Testis (tissue), 5 donors: ENCODE data around the gene SYCE3. TPM values are rescaled to one million over a fixed set of nuclear protein-coding genes. Genes with fewer than 3 reads are reported as not detected.

Experiments used
- DNase-seq: peaks from one replicate; pipeline ENCODE4 v3.0.0-alpha.2; 2019
- H3K27ac ChIP-seq, 2 donors: fragments of 200-600 bp; sonication (generic); one replicate each; pipeline ENCODE4 v1.5.1; 2019
- H3K27me3 ChIP-seq: fragments of 200-600 bp; sonication (generic); one replicate; pipeline ENCODE4 v1.5.1; 2019
- H3K36me3 ChIP-seq: fragments of 200-600 bp; sonication (generic); one replicate; pipeline ENCODE4 v1.5.1; 2017; ENCODE audit warnings: low read depth; ENCODE audit errors: missing control alignments
- H3K4me1 ChIP-seq: fragments of 200-600 bp; sonication (generic); one replicate; pipeline ENCODE4 v1.5.1; 2019
- H3K4me3 ChIP-seq, 2 donors: fragments of 200-600 bp; sonication (generic); one replicate each; pipeline ENCODE4 v1.5.1; 2017 to 2019
- H3K9me3 ChIP-seq: fragments of 200-600 bp; sonication (generic); one replicate; pipeline ENCODE4 v1.5.1; 2017
- POLR2A ChIP-seq: fragments of 450-650 bp; IDR thresholded peaks from one replicate; pipeline ENCODE4 v1.6.1; 2017; ENCODE audit warnings: antibody characterized with exemption, mild to moderate bottlenecking, moderate library complexity
- WGBS, 2 donors: methylation state at CpG; one replicate each; pipeline ENCODE4 v1.1.5; 2018; 5-methylcytosine and 5-hydroxymethylcytosine counted together
- intact Hi-C: fragments of 100-400 bp; cut with DNase I; formaldehyde crosslinking; loops from one replicate; pipeline ENCODE4 v1.15.1; 2023; ENCODE audit warnings: low total_unique reads
- long read RNA-seq, 2 donors: transcript quantifications; one replicate each; lab custom pipeline, GENCODE V29; 2026
- polyA plus RNA-seq: library from polyadenylated mRNA; stranded (reverse); fragments of 350-450 nt; fragmentation: Illumina TruSeq; extraction: RNeasy Lipid Tissue Mini Kit (QIAGEN cat#74804); gene quantifications from one replicate; pipeline ENCODE4 v1.2.3, GENCODE V29; 2014; ENCODE audit warnings: low read depth, low replicate concordance; ENCODE audit not compliant: insufficient read depth
- total RNA-seq, 2 donors: library from RNA; depleted of rRNA; stranded (reverse); fragments of >200 nt; gene quantifications; one replicate each; pipeline ENCODE4 v1.2.3, GENCODE V29; 2016
- TF ChIP-seq, protein P1 (sequence below), 3 experiments: fragments of 450-650 bp in 2 of 3; fragments of 200-600 bp in 1 of 3; sonication (generic) in 1 of 3; IDR thresholded peaks; one replicate each; pipeline ENCODE4 v1.5.1; 2016 to 2019; ENCODE audit warnings: antibody characterized with exemption in 3 of 3, mild to moderate bottlenecking in 2 of 3, moderate library complexity in 1 of 3

The SYCE3 gene, protein sequence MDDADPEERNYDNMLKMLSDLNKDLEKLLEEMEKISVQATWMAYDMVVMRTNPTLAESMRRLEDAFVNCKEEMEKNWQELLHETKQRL
- total RNA-seq (10 to 100 TPM; 40.4 to 71.9 TPM), polyA plus RNA-seq (183 TPM)
- long read RNA-seq, donor 1 = 0 reads
- long read RNA-seq, donor 2 = 0 reads

DNA sequence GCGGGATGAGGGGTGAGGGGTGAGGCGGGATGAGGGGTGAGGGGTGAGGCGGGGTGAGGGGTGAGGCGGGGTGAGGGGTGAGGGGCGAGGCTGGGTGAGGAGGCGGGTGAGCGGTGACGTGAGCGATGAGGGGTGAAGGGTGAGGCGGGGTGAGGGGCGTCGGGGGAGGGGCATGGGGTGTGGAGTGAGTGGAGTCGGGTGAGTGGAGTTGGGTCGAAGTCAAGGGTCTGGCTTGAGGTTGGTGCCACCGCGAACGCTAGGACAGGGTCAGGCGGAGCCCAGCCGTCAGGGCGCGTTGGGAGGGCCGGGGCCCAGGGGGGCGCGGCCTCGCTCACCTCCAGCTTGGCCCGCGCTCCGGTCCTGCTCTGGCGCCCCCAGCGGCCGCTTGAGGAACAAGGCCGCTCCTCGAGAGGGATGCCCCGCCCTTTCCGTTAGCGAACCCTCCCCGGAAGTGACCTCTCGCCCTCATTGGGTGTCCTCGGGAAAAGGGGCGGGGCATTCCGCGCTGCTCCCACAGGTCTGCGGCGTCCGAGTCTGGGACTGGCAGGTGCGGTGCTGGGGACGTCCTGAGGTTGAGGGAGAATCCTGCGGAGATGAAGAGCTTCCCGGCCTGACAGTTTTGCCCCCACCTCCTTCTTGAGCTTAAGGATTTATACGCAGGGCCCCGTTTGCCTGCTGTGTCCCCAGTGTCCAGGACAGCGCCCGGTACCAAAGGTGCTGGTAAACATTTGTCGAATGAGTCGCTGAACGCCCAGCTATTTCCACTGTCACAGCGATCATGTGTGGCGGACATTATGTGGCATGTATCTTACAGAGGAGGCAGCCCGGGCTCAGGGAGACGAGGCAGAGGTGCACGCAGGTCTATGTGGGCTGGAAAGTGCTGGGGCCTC lies at the start of gene SYCE3:
TSS of gene SYCE3 (minus strand) at position 397 of the 890 bp plus-strand sequence. CDS start 6,514 bp downstream, outside the sequence.
- Histone ChIP-seq H3K27ac (peak within 1 kb of the TSS in 1 of 2 donors; percentile 15), H3K4me3 (peak within 1 kb of the TSS; percentile 49 to 65), H3K36me3 (no peaks in the 10 kb centered on the region), H3K9me3 (no peaks in the 10 kb centered on the region), H3K4me1 (peaks cover 9% of the 10 kb centered on the region), H3K27me3 (no peaks in the 10 kb centered on the region)
- DNase-seq = peak; percentile 98
- TF ChIP-seq, protein P1, sequence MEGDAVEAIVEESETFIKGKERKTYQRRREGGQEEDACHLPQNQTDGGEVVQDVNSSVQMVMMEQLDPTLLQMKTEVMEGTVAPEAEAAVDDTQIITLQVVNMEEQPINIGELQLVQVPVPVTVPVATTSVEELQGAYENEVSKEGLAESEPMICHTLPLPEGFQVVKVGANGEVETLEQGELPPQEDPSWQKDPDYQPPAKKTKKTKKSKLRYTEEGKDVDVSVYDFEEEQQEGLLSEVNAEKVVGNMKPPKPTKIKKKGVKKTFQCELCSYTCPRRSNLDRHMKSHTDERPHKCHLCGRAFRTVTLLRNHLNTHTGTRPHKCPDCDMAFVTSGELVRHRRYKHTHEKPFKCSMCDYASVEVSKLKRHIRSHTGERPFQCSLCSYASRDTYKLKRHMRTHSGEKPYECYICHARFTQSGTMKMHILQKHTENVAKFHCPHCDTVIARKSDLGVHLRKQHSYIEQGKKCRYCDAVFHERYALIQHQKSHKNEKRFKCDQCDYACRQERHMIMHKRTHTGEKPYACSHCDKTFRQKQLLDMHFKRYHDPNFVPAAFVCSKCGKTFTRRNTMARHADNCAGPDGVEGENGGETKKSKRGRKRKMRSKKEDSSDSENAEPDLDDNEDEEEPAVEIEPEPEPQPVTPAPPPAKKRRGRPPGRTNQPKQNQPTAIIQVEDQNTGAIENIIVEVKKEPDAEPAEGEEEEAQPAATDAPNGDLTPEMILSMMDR (IDR thresholded peaks at IDR 0.05) = peak; percentile 83 to 98 (median 91)
- peak; percentile 27 for TF ChIP-seq POLR2A
- 1 to 4% methylated on average over 53 of the region's 61 CpGs for WGBS, 2 donors
- intact Hi-C loops = no loop called here

DNA sequence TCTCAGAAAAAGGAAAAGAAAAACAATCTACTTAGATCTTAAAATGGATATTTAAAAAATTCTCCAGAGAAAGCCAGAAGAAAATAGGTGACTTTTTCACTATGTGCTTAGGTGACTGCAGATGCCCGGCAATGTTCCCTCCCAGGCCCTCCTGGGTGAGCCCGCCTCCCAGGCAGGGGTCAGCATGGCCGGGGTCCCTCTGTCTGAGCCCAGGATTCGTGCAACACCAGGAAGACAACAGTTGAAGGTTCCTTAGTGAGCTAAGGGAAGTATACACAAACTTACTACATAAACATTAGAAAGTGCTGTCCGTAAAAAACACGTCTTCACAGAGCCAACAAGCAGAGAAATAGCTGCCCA lies 49.4 kb upstream of the SYCE3 start:
- no peak for DNase-seq
- Histone ChIP-seq H3K4me3 (no peak overlapping the region), H3K4me1 (peaks cover 5% of the 10 kb centered on the region), H3K9me3 (no peaks in the 10 kb centered on the region), H3K27ac (no peak overlapping the region), H3K36me3 (no peaks in the 10 kb centered on the region), H3K27me3 (no peaks in the 10 kb centered on the region)
- intact Hi-C loops = no loop called here
- TF ChIP-seq, protein P1 (IDR thresholded peaks at IDR 0.05) = no peak
- no peak for TF ChIP-seq POLR2A
- 58 to 63% methylated on average over 6 of the region's 6 CpGs for WGBS, 2 donors

DNA sequence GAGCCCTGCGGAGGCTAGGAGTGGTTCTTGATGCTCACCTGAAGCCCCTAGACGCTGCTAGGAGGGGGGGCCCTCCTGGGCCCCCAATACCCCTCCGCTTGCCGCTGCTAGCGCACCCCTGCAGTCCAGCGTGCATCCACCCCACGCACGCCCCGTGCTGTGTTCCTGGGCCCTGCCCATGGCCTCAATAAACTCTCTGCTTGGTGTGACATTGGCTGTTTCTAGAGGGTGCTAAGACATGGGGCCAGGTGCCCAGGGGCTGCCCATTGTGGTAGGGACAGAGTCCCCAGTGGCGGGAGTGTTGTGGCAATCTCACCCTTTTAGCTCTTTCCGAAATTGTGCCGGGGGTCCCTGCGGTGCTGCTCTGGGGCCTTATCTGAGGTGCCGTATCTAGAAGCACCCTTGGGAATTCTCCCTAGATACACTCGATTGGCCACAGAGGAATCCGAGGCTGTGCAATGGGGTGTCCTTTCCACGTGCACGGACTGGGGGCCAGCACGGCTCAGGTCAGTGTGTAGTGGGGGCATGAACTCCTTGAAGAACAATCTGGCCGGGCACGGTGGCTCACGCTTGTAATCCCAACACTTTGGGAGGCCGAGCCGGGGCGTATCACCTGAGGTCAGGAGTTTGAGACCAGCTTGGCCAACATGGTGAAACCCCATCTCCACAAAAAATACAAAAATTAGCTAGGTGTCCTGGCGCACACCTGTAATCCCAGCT lies 48.8 kb upstream of the SYCE3 start:
- Histone ChIP-seq H3K9me3 (no peaks in the 10 kb centered on the region), H3K36me3 (no peaks in the 10 kb centered on the region), H3K4me3 (no peak overlapping the region), H3K27me3 (no peaks in the 10 kb centered on the region), H3K4me1 (peaks cover 5% of the 10 kb centered on the region), H3K27ac (no peak overlapping the region)
- intact Hi-C loops = no loop called here
- no peak for DNase-seq
- 89 to 93% methylated on average over 25 to 26 of the region's 26 CpGs for WGBS, 2 donors
- no peak for TF ChIP-seq POLR2A
- TF ChIP-seq, protein P1 (IDR thresholded peaks at IDR 0.05) = no peak

DNA sequence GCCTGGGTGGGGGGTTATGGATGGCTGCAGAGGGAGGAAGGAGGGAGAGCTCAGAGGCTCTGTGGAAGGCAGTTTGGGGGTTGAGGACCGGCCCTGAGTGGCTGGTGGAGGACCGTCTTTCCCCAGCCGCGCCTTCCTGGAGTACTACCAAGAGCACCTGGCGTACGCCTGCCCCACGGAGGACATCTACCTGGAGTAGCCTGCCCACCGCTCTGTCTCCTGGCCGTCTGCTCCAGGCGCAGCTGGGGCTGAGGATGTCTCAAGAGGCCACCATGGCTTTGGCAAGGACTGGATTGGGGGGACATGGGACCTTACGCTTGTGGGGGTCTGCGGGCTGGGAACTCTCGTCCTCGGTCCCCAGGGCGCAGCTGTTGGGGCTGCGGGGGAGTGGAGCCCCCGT lies 47.9 kb upstream of the SYCE3 start:
- intact Hi-C loops = no loop called here
- no peak overlapping the region for H3K4me3 ChIP-seq
- WGBS, 2 donors = 89 to 97% methylated on average over 7 to 17 of the region's 17 CpGs
- H3K27me3 ChIP-seq = no peaks in the 10 kb centered on the region
- H3K27ac ChIP-seq = no peak overlapping the region
- TF ChIP-seq, protein P1 (IDR thresholded peaks at IDR 0.05) = no peak
- no peak for TF ChIP-seq POLR2A
- H3K9me3 ChIP-seq = no peaks in the 10 kb centered on the region
- H3K36me3 ChIP-seq = no peaks in the 10 kb centered on the region
- DNase-seq = no peak
- H3K4me1 ChIP-seq = peaks cover 5% of the 10 kb centered on the region
